Measurements from ENCODE around the gene NANOS3. TPM values are rescaled to one million over a fixed set of nuclear protein-coding genes. Genes with fewer than 3 reads are reported as not detected.

NANOS3 gene
- total and polyA plus RNA-seq, 9 of the 15 experiments (the other 6 are each of a cell fraction or from before 2014, with no cell fraction given): not detected

DNA sequence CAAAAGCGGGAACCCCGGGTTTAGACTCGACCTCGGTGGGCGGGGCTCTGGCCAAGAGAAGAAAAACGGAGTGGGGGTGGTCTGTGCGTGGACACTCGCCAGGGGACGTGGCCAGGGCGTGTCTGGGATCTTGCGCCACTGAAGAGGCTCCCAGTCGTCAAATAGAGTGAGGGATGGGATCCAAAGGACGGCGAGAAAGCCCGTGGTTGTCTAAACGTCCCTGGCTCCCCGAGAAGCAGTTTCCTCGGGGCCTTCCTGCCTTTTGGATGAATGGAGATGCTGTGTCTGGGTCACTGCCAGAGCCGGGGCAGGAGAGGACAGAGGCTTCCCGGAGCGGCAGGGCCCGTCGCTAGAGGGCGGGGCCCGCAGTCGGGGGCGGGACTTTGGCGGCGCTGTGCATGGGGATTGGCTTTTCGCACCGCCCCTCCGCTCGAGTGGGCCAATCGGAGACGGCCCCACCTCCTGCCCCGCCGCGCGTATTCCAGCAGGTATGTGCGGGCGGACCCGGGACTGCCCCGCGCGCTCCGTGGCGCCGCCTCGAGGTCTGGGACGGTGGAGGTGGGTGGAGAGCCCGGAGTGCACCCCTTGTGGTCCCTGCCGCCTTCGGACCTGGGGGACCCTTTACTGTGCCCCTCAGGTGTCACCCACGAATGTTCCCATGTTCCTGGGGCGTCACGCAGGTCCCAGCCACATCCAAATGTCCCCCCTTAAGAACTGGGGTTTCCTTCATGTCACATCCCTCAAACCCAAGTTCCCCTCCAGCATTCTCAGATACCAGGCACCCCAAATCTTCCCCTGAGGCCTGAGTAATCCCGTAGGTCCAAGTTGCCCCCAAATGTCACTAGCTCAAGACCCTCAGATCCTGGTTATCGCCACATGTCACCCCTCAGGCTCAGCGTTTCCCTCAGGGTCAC is 43.3 kb upstream of the NANOS3 start (continued):
- TF ChIP-seq, protein P1, sequence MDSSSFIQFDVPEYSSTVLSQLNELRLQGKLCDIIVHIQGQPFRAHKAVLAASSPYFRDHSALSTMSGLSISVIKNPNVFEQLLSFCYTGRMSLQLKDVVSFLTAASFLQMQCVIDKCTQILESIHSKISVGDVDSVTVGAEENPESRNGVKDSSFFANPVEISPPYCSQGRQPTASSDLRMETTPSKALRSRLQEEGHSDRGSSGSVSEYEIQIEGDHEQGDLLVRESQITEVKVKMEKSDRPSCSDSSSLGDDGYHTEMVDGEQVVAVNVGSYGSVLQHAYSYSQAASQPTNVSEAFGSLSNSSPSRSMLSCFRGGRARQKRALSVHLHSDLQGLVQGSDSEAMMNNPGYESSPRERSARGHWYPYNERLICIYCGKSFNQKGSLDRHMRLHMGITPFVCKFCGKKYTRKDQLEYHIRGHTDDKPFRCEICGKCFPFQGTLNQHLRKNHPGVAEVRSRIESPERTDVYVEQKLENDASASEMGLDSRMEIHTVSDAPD (CRISPR knock-in tag; IDR thresholded peaks at IDR 0.05): no peak
- TF ChIP-seq BRD4 (IDR thresholded peaks at IDR 0.05): no peak
- TF ChIP-seq, protein P2, sequence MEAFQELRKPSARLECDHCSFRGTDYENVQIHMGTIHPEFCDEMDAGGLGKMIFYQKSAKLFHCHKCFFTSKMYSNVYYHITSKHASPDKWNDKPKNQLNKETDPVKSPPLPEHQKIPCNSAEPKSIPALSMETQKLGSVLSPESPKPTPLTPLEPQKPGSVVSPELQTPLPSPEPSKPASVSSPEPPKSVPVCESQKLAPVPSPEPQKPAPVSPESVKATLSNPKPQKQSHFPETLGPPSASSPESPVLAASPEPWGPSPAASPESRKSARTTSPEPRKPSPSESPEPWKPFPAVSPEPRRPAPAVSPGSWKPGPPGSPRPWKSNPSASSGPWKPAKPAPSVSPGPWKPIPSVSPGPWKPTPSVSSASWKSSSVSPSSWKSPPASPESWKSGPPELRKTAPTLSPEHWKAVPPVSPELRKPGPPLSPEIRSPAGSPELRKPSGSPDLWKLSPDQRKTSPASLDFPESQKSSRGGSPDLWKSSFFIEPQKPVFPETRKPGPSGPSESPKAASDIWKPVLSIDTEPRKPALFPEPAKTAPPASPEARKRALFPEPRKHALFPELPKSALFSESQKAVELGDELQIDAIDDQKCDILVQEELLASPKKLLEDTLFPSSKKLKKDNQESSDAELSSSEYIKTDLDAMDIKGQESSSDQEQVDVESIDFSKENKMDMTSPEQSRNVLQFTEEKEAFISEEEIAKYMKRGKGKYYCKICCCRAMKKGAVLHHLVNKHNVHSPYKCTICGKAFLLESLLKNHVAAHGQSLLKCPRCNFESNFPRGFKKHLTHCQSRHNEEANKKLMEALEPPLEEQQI (IDR thresholded peaks at IDR 0.05): no peak
- TF ChIP-seq RBM39 (optimal IDR thresholded peaks at IDR 0.05; ENCODE audit: low read depth, low read length): no peak
- no peak for TF ChIP-seq PTTG1 (tag; IDR thresholded peaks at IDR 0.05; ENCODE audit: low read depth)
- no peak for TF ChIP-seq CHD1 (IDR thresholded peaks at IDR 0.05; ENCODE audit: low read length)
- peak in 1 of 2 experiments; percentile 65; a peak in 1 of 4 replicates for TF ChIP-seq SRF (CRISPR knock-in tag; IDR thresholded peaks at IDR 0.05)
- TF ChIP-seq MEF2A (IDR thresholded peaks at IDR 0.05; ENCODE audit: control insufficient read depth, low read depth, low read length): no peak
- TF ChIP-seq TAF1 (IDR thresholded peaks at IDR 0.05; ENCODE audit: control insufficient read depth, extremely low read depth, insufficient read depth, low read length, severe bottlenecking): no peak
- 0 out of 2 replicates have a peak, but pooled peaks have one; percentile 22 for TF ChIP-seq SAFB (IDR thresholded peaks at IDR 0.05; ENCODE audit: borderline replicate concordance, low read depth, low read length)
- 0 out of 2 replicates have a peak, but pooled peaks have one; percentile 24 for TF ChIP-seq OTX1 (CRISPR knock-in tag; IDR thresholded peaks at IDR 0.05)
- TF ChIP-seq FOXP1 (CRISPR knock-in tag; IDR thresholded peaks at IDR 0.05): no peak
- TF ChIP-seq BCL6 (CRISPR knock-in tag; IDR thresholded peaks at IDR 0.05): no peak
- no peak for TF ChIP-seq NR3C1 (CRISPR knock-in tag; IDR thresholded peaks at IDR 0.05)
- TF ChIP-seq, protein P3, sequence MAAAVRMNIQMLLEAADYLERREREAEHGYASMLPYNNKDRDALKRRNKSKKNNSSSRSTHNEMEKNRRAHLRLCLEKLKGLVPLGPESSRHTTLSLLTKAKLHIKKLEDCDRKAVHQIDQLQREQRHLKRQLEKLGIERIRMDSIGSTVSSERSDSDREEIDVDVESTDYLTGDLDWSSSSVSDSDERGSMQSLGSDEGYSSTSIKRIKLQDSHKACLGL (CRISPR knock-in tag; IDR thresholded peaks at IDR 0.05; ENCODE audit: borderline replicate concordance, poor library complexity, severe bottlenecking): no peak
- no peak for TF ChIP-seq GTF2A2 (tag; IDR thresholded peaks at IDR 0.05)
- no peak for TF ChIP-seq XRCC4 (IDR thresholded peaks at IDR 0.05; ENCODE audit: extremely low read depth, insufficient read depth, insufficient read length)
- no peak for TF ChIP-seq MIER1 (IDR thresholded peaks at IDR 0.05; ENCODE audit: low read depth)
- no peak for TF ChIP-seq MCM7 (IDR thresholded peaks at IDR 0.05)
- no peak for TF ChIP-seq ZNF121 (CRISPR knock-in tag; conservative IDR thresholded peaks at IDR 0.05)
- TF ChIP-seq PHB2 (IDR thresholded peaks at IDR 0.05; ENCODE audit: low read depth): no peak
- TF ChIP-seq, protein P4, sequence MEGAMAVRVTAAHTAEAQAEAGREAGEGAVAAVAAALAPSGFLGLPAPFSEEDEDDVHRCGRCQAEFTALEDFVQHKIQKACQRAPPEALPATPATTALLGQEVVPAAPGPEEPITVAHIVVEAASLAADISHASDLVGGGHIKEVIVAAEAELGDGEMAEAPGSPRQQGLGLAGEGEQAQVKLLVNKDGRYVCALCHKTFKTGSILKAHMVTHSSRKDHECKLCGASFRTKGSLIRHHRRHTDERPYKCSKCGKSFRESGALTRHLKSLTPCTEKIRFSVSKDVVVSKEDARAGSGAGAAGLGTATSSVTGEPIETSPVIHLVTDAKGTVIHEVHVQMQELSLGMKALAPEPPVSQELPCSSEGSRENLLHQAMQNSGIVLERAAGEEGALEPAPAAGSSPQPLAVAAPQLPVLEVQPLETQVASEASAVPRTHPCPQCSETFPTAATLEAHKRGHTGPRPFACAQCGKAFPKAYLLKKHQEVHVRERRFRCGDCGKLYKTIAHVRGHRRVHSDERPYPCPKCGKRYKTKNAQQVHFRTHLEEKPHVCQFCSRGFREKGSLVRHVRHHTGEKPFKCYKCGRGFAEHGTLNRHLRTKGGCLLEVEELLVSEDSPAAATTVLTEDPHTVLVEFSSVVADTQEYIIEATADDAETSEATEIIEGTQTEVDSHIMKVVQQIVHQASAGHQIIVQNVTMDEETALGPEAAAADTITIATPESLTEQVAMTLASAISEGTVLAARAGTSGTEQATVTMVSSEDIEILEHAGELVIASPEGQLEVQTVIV (CRISPR knock-in tag; IDR thresholded peaks at IDR 0.05; ENCODE audit: borderline replicate concordance): no peak
